HL-60 (cell line): ENCODE data around the gene IQSEC3.
A peak's percentile ranks its signal among the peaks of the same experiment; 100 is the strongest.

Experiments used
- DNase-seq, 2 experiments: peaks; one replicate each; pipeline ENCODE4 v3.0.0-alpha.2; 2010 to 2020; ENCODE audit warnings: low read depth in 1 of 2, low spot score in 1 of 2
- H3K27ac ChIP-seq: fragments of 250-450 bp; sonication (Bioruptor Pico); replicated peaks from 2 replicates; pipeline ENCODE4 v1.5.1; 2020; ENCODE audit warnings: mild to moderate bottlenecking, moderate library complexity
- H3K27me3 ChIP-seq: fragments of 250-450 bp; sonication (Bioruptor Pico); 2 replicates; pipeline ENCODE4 v1.5.1; 2021; ENCODE audit warnings: mild to moderate bottlenecking, moderate library complexity; ENCODE audit not compliant: insufficient read depth, poor library complexity, severe bottlenecking
- H3K4me3 ChIP-seq: replicated peaks from 2 replicates; pipeline ENCODE4 v1.5.1; 2011; ENCODE audit warnings: mild to moderate bottlenecking, control low read depth, low read length; ENCODE audit not compliant: insufficient read depth
- CTCF ChIP-seq: IDR thresholded peaks from one replicate; pipeline ENCODE4 v1.5.1; 2011; ENCODE audit warnings: low read length, control low read depth, inconsistent platforms; ENCODE audit not compliant: insufficient read depth
- GABPA ChIP-seq: IDR thresholded peaks from 2 replicates; pipeline ENCODE4 v1.6.1; 2012; ENCODE audit warnings: low read depth
- POLR2AphosphoS5 ChIP-seq: IDR thresholded peaks from 2 replicates; pipeline ENCODE4 v1.6.1; 2012; ENCODE audit warnings: low read depth
- SPI1 ChIP-seq: IDR thresholded peaks from 2 replicates; pipeline ENCODE4 v1.6.1; 2012; ENCODE audit warnings: low read depth, mild to moderate bottlenecking, borderline replicate concordance
- TF ChIP-seq, protein P1 (sequence below): IDR thresholded peaks from 2 replicates; pipeline ENCODE4 v1.6.1; 2012; ENCODE audit warnings: low read depth; ENCODE audit not compliant: insufficient replicate concordance

The IQSEC3 gene

GRCh38 chr12:218728-219590 is 152.4 kb downstream of the IQSEC3 start:
- no peaks in the 10 kb centered on the region for H3K27me3 ChIP-seq
- DNase-seq, result no peak
- no peak for TF ChIP-seq POLR2AphosphoS5
- no peak for TF ChIP-seq CTCF
- no peak for TF ChIP-seq SPI1
- no peak for TF ChIP-seq GABPA
- TF ChIP-seq, protein P1, sequence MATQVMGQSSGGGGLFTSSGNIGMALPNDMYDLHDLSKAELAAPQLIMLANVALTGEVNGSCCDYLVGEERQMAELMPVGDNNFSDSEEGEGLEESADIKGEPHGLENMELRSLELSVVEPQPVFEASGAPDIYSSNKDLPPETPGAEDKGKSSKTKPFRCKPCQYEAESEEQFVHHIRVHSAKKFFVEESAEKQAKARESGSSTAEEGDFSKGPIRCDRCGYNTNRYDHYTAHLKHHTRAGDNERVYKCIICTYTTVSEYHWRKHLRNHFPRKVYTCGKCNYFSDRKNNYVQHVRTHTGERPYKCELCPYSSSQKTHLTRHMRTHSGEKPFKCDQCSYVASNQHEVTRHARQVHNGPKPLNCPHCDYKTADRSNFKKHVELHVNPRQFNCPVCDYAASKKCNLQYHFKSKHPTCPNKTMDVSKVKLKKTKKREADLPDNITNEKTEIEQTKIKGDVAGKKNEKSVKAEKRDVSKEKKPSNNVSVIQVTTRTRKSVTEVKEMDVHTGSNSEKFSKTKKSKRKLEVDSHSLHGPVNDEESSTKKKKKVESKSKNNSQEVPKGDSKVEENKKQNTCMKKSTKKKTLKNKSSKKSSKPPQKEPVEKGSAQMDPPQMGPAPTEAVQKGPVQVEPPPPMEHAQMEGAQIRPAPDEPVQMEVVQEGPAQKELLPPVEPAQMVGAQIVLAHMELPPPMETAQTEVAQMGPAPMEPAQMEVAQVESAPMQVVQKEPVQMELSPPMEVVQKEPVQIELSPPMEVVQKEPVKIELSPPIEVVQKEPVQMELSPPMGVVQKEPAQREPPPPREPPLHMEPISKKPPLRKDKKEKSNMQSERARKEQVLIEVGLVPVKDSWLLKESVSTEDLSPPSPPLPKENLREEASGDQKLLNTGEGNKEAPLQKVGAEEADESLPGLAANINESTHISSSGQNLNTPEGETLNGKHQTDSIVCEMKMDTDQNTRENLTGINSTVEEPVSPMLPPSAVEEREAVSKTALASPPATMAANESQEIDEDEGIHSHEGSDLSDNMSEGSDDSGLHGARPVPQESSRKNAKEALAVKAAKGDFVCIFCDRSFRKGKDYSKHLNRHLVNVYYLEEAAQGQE, result no peak
- H3K27ac ChIP-seq, result no peak overlapping the region
- no peak overlapping the region for H3K4me3 ChIP-seq

GRCh38 chr12:219891-220352 is 153.4 kb downstream of the IQSEC3 start:
- Histone ChIP-seq H3K27ac (no peak overlapping the region), H3K4me3 (no peak overlapping the region), H3K27me3 (no peaks in the 10 kb centered on the region)
- TF ChIP-seq, protein P1, result no peak
- peak; percentile 99 for TF ChIP-seq CTCF
- no peak for TF ChIP-seq POLR2AphosphoS5
- TF ChIP-seq GABPA, result no peak
- peak; percentile 80 for TF ChIP-seq SPI1
- DNase-seq, result peak; percentile 74 to 85

DNA sequence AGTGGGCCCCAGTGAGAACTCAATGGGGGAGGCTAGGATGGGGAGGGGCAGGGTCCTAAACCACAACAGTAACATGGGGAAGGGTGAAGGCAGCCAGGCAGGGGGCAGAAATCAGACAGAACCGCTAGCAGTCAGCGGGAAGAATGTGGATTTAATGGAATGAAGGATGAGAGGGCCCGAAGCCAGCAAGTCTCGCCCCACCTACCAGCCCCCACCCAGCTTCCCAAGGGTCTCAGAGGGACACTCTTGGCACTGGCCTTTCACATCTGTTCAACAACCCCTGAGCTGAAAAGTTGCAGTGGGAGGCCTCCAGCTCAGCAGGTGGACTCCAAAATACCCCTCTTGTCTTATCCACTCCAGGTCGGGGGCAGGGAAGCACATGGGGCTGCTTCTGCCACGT is 153.9 kb downstream of the IQSEC3 start:
- no peak for DNase-seq
- Histone ChIP-seq H3K27me3 (no peaks in the 10 kb centered on the region), H3K27ac (no peak overlapping the region), H3K4me3 (no peak overlapping the region)
- TF ChIP-seq SPI1 (no peak), GABPA (no peak), POLR2AphosphoS5 (no peak), CTCF (no peak)
- TF ChIP-seq, protein P1, result no peak
